Endothelial cell of umbilical vein (primary cell): ENCODE data around the gene USP6NL. TPM values are rescaled to one million over a fixed set of nuclear protein-coding genes. Genes with fewer than 3 reads are reported as not detected.

Source experiments
- BruUV-seq: library from RNA; stranded (reverse); fragments of 400-500 nt; replicated peaks from 2 replicates; lab custom pipeline; 2021; lab: Mats Ljungman, UMichigan
- CTCF ChIA-PET: fragments of 300-600, 350-600 bp; sonication (Branson Sonifier 250); formaldehyde crosslinking; loops from one replicate; lab custom pipeline; 2021; ENCODE audit warnings: antibody characterized with exemption, inconsistent platforms; lab: Charles Lee
- POLR2A ChIA-PET: fragments of 300-600, 350-600 bp; sonication (Branson Sonifier 250); formaldehyde crosslinking; loops from one replicate; lab custom pipeline; 2021; ENCODE audit warnings: antibody characterized with exemption, inconsistent platforms; lab: Charles Lee
- DNase-seq: peaks from one replicate; pipeline ENCODE4 v3.0.0-alpha.2; 2011; ENCODE audit warnings: low read depth, low spot score
- FAIRE-seq: peaks from 2 replicates; lab custom pipeline; 2011; peaks lifted over from hg19 to GRCh38; lab: Jason Lieb, UNC
- H2AFZ ChIP-seq: 2 replicates; pipeline ENCODE4 v1.6.0; 2012; ENCODE audit warnings: low read depth, low read length, control low read depth, inconsistent platforms
- H3K27ac ChIP-seq: 2 replicates; pipeline ENCODE4 v1.5.1; 2011; ENCODE audit warnings: low read depth, mild to moderate bottlenecking, control low read depth, low read length, moderate library complexity; ENCODE audit not compliant: insufficient read depth
- H3K27me3 ChIP-seq, 2 experiments: 2 replicates each; pipeline versions ENCODE4 v1.6.0 to v1.6.1; 2011; ENCODE audit warnings: low read length in 2 of 2, mixed read lengths in 1 of 2; ENCODE audit not compliant: control insufficient read depth in 2 of 2, insufficient read depth in 2 of 2
- H3K36me3 ChIP-seq, 2 experiments: 2 replicates in 1 of 2; 3 replicates in 1 of 2; pipeline ENCODE4 v1.5.1; 2011; ENCODE audit warnings: low read length in 2 of 2, mild to moderate bottlenecking in 1 of 2, moderate library complexity in 1 of 2; ENCODE audit not compliant: control insufficient read depth in 2 of 2, insufficient read depth in 2 of 2; ENCODE audit errors: extremely low read depth in 1 of 2
- H3K4me1 ChIP-seq: 3 replicates; pipeline ENCODE4 v1.5.1; 2011; ENCODE audit warnings: mild to moderate bottlenecking, low read length; ENCODE audit not compliant: control insufficient read depth, insufficient read depth; ENCODE audit errors: extremely low read depth
- H3K4me2 ChIP-seq: 2 replicates; pipeline ENCODE4 v1.6.1; 2011; ENCODE audit warnings: low read length, control low read depth, mixed read lengths; ENCODE audit not compliant: insufficient read depth
- H3K4me3 ChIP-seq, 3 experiments: fragments of 200-600 bp in 1 of 3; sonication (generic), shearing (Covaris generic) in 1 of 3; replicated peaks in 1 of 3; 2 replicates each; pipeline ENCODE4 v1.5.1; 2011 to 2016; ENCODE audit warnings: control low read depth in 3 of 3, low read length in 3 of 3, mild to moderate bottlenecking in 2 of 3, inconsistent platforms in 1 of 3, low read depth in 1 of 3, moderate library complexity in 1 of 3; ENCODE audit not compliant: insufficient read depth in 1 of 3
- H3K79me2 ChIP-seq: 2 replicates; pipeline ENCODE4 v1.6.0; 2012; ENCODE audit warnings: low read length, inconsistent platforms; ENCODE audit not compliant: control insufficient read depth, insufficient read depth
- H3K9ac ChIP-seq: replicated peaks from 2 replicates; pipeline ENCODE3; 2011; ENCODE audit warnings: low read length, control low read depth; ENCODE audit not compliant: insufficient read depth; ENCODE audit errors: extremely low read depth
- H3K9me1 ChIP-seq: replicated peaks from 3 replicates; pipeline ENCODE4 v1.6.0; 2011; ENCODE audit warnings: mild to moderate bottlenecking, low read length; ENCODE audit not compliant: control insufficient read depth, insufficient read depth; ENCODE audit errors: extremely low read depth
- H3K9me3 ChIP-seq: replicated peaks from 2 replicates; pipeline ENCODE4 v1.5.1; 2012; ENCODE audit warnings: low read length, inconsistent platforms; ENCODE audit not compliant: control insufficient read depth, insufficient read depth
- H4K20me1 ChIP-seq: replicated peaks from 2 replicates; pipeline ENCODE3; 2011; ENCODE audit warnings: mild to moderate bottlenecking, low read length; ENCODE audit not compliant: control insufficient read depth, insufficient read depth; ENCODE audit errors: extremely low read depth
- CTCF ChIP-seq, 2 donors: IDR thresholded peaks; 1 replicate in 1 of 2; 2 replicates in 1 of 2; pipeline ENCODE4 v1.5.1; 2011; ENCODE audit warnings: low read length in 2 of 2, mild to moderate bottlenecking in 2 of 2, moderate library complexity in 2 of 2, control low read depth in 1 of 2, inconsistent platforms in 1 of 2, low read depth in 1 of 2; ENCODE audit not compliant: insufficient read depth in 1 of 2; ENCODE audit errors: extremely low read depth in 1 of 2
- EZH2 ChIP-seq: IDR thresholded peaks from 2 replicates; pipeline ENCODE4 v1.6.1; 2012; ENCODE audit warnings: borderline replicate concordance, low read depth, mild to moderate bottlenecking, moderate library complexity, low read length, inconsistent platforms; ENCODE audit not compliant: severe bottlenecking
- FOS ChIP-seq: IDR thresholded peaks from 2 replicates; pipeline ENCODE4 v1.6.1; 2011; ENCODE audit warnings: mild to moderate bottlenecking, low read length, moderate library complexity, borderline replicate concordance; ENCODE audit not compliant: insufficient read depth
- GATA2 ChIP-seq: IDR thresholded peaks from 2 replicates; pipeline ENCODE4 v1.7.0; 2011; ENCODE audit warnings: low read depth, mild to moderate bottlenecking, moderate library complexity, mixed read lengths, low read length; ENCODE audit not compliant: insufficient read length, insufficient read depth
- JUN ChIP-seq: IDR thresholded peaks from 2 replicates; pipeline ENCODE4 v1.6.1; 2011; ENCODE audit warnings: borderline replicate concordance, low read depth; ENCODE audit not compliant: insufficient read length, insufficient read depth
- MAX ChIP-seq: IDR thresholded peaks from 2 replicates; pipeline ENCODE4 v1.6.1; 2011; ENCODE audit not compliant: insufficient read depth, insufficient read length
- MYC ChIP-seq: IDR thresholded peaks from one replicate; pipeline ENCODE4 v1.6.1; 2011; ENCODE audit warnings: mild to moderate bottlenecking, low read depth, low read length
- POLR2A ChIP-seq: IDR thresholded peaks from 2 replicates; pipeline ENCODE4 v1.6.1; 2012; ENCODE audit warnings: low read depth, mild to moderate bottlenecking, control low read depth, low read length
- POLR2AphosphoS5 ChIP-seq: IDR thresholded peaks from 2 replicates; pipeline ENCODE4 v1.6.1; 2012; ENCODE audit warnings: low read depth, mild to moderate bottlenecking, control low read depth, low read length, moderate library complexity; ENCODE audit not compliant: insufficient read depth
- dilution Hi-C: fragments of 300-500 bp; cut with MboI; formaldehyde crosslinking; loops from one replicate; pipeline ENCODE4 v1.15.0; 2019; ENCODE audit warnings: low sequenced_read_pairs; ENCODE audit not compliant: extremely low pct_ligation_motif_present
- intact Hi-C: fragments of 100-400 bp; cut with micrococcal nuclease; formaldehyde crosslinking; loops from one replicate; pipeline ENCODE4 v1.10.0; 2022
- polyA plus RNA-seq, 4 experiments: library from polyadenylated mRNA; depleted of rRNA in 3 of 4; stranded (reverse) in 3 of 4; unstranded in 1 of 4; fragments of >200 nt; gene quantifications; 2 replicates each; pipeline versions ENCODE4 v1.2.1 to v1.2.3, GENCODE V29; 2011 to 2012; ENCODE audit warnings: missing spikeins in 1 of 4
- total RNA-seq: library from RNA; stranded (reverse); gene quantifications from 2 replicates; pipeline ENCODE4 v1.2.3, GENCODE V29; 2021

USP6NL gene
- total and polyA plus RNA-seq, 2 donors (not counting 3 experiments of a cell fraction or from before 2014, with no cell fraction given), result 13.5 to 29.2 TPM

GRCh38 chr10:11533328-11533781 is 78.1 kb downstream of the USP6NL start:
- H3K4me1 ChIP-seq, result no peaks in the 10 kb centered on the region
- CTCF ChIA-PET, result interaction anchor here (0.9 to 2.1 kb wide), 8 partner anchors 9 to 224 kb away, joined by 3 to 8 read pairs (median 4); no protein-coding TSS in a partner anchor
- no peak overlapping the region for H3K9ac ChIP-seq
- peak; percentile 9 to 29 for TF ChIP-seq CTCF (IDR thresholded peaks at IDR 0.05; ENCODE audit: extremely low read depth in 1 of 2, insufficient read depth in 1 of 2, low read depth in 1 of 2, low read length in 2 of 2)
- TF ChIP-seq FOS, result no peak
- no peak for TF ChIP-seq JUN
- no peak overlapping the region for H3K4me3 ChIP-seq
- POLR2A ChIA-PET, result no interaction called here
- H2AFZ ChIP-seq, result no peak overlapping the region
- H3K4me2 ChIP-seq, result no peak overlapping the region
- no peaks in the 10 kb centered on the region for H3K9me3 ChIP-seq
- dilution Hi-C loops, result no loop called here
- peaks cover 24% of the 10 kb centered on the region for H3K79me2 ChIP-seq
- DNase-seq (no peak), FAIRE-seq (no peak)
- H3K27ac ChIP-seq, result no peak overlapping the region
- no peaks in the 10 kb centered on the region for H3K9me1 ChIP-seq
- intact Hi-C loops, result no loop called here
- no peaks in the 10 kb centered on the region for H3K27me3 ChIP-seq
- H4K20me1 ChIP-seq, result peaks cover 5% of the 10 kb centered on the region
- H3K36me3 ChIP-seq, result no peaks in the 10 kb centered on the region
- BruUV-seq, result no TSS peak

- Histone ChIP-seq H3K9ac (no peak overlapping the region), H3K27me3 (no peaks in the 10 kb centered on the region), H3K79me2 (peaks cover 22% of the 10 kb centered on the region), H2AFZ (no peak overlapping the region), H3K36me3 (no peaks in the 10 kb centered on the region), H3K4me3 (no peak overlapping the region), H3K4me2 (no peak overlapping the region), H3K9me1 (no peaks in the 10 kb centered on the region), H3K4me1 (no peaks in the 10 kb centered on the region), H4K20me1 (peaks cover 5% of the 10 kb centered on the region), H3K27ac (no peak overlapping the region), H3K9me3 (no peaks in the 10 kb centered on the region)
- POLR2A ChIA-PET, result no interaction called here
- TF ChIP-seq FOS, result no peak
- TF ChIP-seq CTCF (IDR thresholded peaks at IDR 0.05; ENCODE audit: extremely low read depth in 1 of 2, insufficient read depth in 1 of 2, low read depth in 1 of 2, low read length in 2 of 2), result no peak
- no peak for TF ChIP-seq GATA2
- TF ChIP-seq EZH2, result no peak
- TF ChIP-seq MYC, result no peak
- TF ChIP-seq POLR2AphosphoS5, result no peak
- TF ChIP-seq MAX, result no peak
- no peak for TF ChIP-seq POLR2A
- no peak for TF ChIP-seq JUN
- intact Hi-C loops (no loop called here), dilution Hi-C loops (no loop called here)
- CTCF ChIA-PET, result interaction anchor here (0.9 to 2.1 kb wide), 7 partner anchors 10 to 225 kb away, joined by 3 to 8 read pairs (median 4); no protein-coding TSS in a partner anchor
- FAIRE-seq (no peak), DNase-seq (no peak)
- no TSS peak for BruUV-seq
These were observed 79.1 kb downstream of the USP6NL start for GRCh38 chr10:11532306-11532705.
